Ovary (tissue), 9 donors: ENCODE data around the gene DMXL1. TPM values are rescaled to one million over a fixed set of nuclear protein-coding genes. Genes with fewer than 3 reads are reported as not detected.
"Not testable (repeated sequence)": the region's sequence is repeated elsewhere in the genome, so short reads cannot be mapped to it uniquely, and the experiment has no call there.

Experiments
- DNase-seq, 5 donors: peaks; one replicate each; pipeline ENCODE4 v3.0.0-alpha.2; 2019 to 2020
- H3K27ac ChIP-seq, 2 donors: fragments of 200-600 bp; one replicate each; pipeline versions ENCODE4 v1.5.1 to v1.8.0; 2019 to 2022
- H3K27me3 ChIP-seq: fragments of 200-600 bp; one replicate; pipeline ENCODE4 v1.8.0; 2022
- H3K36me3 ChIP-seq: fragments of 200-600 bp; sonication (generic); one replicate; pipeline ENCODE4 v1.5.1; 2019
- H3K4me1 ChIP-seq: one replicate; pipeline ENCODE4 v1.8.1; 2013; ENCODE audit warnings: mild to moderate bottlenecking, moderate library complexity; ENCODE audit not compliant: insufficient read depth
- H3K4me3 ChIP-seq: fragments of 200-600 bp; sonication (generic); one replicate; pipeline ENCODE4 v1.5.1; 2017
- H3K9me3 ChIP-seq, 2 donors: fragments of 200-600 bp in 1 of 2; sonication (generic) in 1 of 2; one replicate each; pipeline versions ENCODE4 v1.5.1 to v1.8.1; 2013 to 2019; ENCODE audit warnings: mild to moderate bottlenecking in 1 of 2, moderate library complexity in 1 of 2
- EP300 ChIP-seq: sonication (generic); formaldehyde crosslinking; IDR thresholded peaks from one replicate; pipeline ENCODE4 v1.6.1; 2017; ENCODE audit warnings: antibody characterized with exemption
- POLR2A ChIP-seq: fragments of 450-650 bp; IDR thresholded peaks from one replicate; pipeline ENCODE4 v1.6.1; 2017; ENCODE audit warnings: antibody characterized with exemption, mild to moderate bottlenecking, moderate library complexity
- WGBS, 3 donors: extraction: QIAGEN DNeasy Blood & Tissue Kit in 1 of 3; methylation state at CpG; one replicate each; pipeline versions ENCODE4 v1.1.5 to v1.1.7; 2013 to 2017; 5-methylcytosine and 5-hydroxymethylcytosine counted together
- intact Hi-C, 4 donors: fragments of 100-400 bp; cut with DNase I; formaldehyde crosslinking; loops; one replicate each; pipeline versions ENCODE4 v1.11.0 to v1.15.1; 2022 to 2023
- polyA plus RNA-seq, 2 donors: library from polyadenylated mRNA; stranded (reverse); fragments of 200-250 nt in 1 of 2; fragments of 350-450 nt in 1 of 2; fragmentation: Illumina TruSeq in 1 of 2; extraction: RNeasy Lipid Tissue Mini Kit (QIAGEN cat#74804) in 1 of 2; gene quantifications; one replicate each; pipeline ENCODE4 v1.2.3, GENCODE V29; 2013 to 2014
- total RNA-seq, 7 donors: library from RNA; depleted of rRNA in 2 of 7; stranded (reverse); fragments of >200 nt in 2 of 7; fragmentation: NEBNext Ultra II Directional in 3 of 7; extraction: Animal tissue kit (Norgen Biotek cat#: 25700) in 3 of 7; gene quantifications; one replicate each; pipeline versions ENCODE4 v1.1.0 to v1.2.4, GENCODE V29; 2016 to 2023
- TF ChIP-seq, protein P1 (sequence below), 3 donors: fragments of 450-650 bp in 2 of 3; fragments of 200-600 bp in 1 of 3; IDR thresholded peaks; one replicate each; pipeline versions ENCODE4 v1.5.1 to v1.8.0; 2016 to 2022; ENCODE audit warnings: antibody characterized with exemption in 3 of 3, mild to moderate bottlenecking in 1 of 3
- donor health status: DM: no; HTN: no; CAD: no; lungs with moderate emphysema.
- donor health status: DM: no; HTN: no; CAD: no.
- donor health status: Bipolar disorder and iron deficiency.
- donor health status: DM: yes; HTN: yes; CAD: no.
- donor health status: DM: no; HTN: no; CAD: no.
- donor health status: DM: yes; HTN: yes; CAD: no.

DMXL1 gene
- total and polyA plus RNA-seq, 9 donors = 11.9 to 50.1 (median 39.1) TPM

DNA sequence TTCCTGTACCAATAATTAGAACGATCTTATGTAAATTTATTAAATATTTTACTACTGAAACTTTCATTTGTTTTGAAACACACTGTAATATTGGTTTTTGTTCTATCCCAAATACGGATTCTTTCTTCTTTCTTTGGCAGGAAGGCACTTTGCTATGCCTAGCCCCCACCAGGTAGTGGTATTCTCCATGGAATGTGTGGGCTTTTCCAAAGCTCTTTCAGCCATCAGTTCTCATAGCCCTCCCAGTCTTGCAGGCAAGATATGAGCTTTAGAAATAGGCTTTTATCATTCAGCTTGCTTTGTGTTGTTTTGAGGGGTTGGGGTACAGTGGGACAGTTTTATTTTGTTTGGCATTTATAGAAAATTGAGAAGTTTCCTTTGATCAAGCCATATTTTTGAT is 107.5 kb downstream of the DMXL1 start:
- TF ChIP-seq POLR2A (no peak), EP300 (no peak)
- TF ChIP-seq, protein P1, sequence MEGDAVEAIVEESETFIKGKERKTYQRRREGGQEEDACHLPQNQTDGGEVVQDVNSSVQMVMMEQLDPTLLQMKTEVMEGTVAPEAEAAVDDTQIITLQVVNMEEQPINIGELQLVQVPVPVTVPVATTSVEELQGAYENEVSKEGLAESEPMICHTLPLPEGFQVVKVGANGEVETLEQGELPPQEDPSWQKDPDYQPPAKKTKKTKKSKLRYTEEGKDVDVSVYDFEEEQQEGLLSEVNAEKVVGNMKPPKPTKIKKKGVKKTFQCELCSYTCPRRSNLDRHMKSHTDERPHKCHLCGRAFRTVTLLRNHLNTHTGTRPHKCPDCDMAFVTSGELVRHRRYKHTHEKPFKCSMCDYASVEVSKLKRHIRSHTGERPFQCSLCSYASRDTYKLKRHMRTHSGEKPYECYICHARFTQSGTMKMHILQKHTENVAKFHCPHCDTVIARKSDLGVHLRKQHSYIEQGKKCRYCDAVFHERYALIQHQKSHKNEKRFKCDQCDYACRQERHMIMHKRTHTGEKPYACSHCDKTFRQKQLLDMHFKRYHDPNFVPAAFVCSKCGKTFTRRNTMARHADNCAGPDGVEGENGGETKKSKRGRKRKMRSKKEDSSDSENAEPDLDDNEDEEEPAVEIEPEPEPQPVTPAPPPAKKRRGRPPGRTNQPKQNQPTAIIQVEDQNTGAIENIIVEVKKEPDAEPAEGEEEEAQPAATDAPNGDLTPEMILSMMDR (IDR thresholded peaks at IDR 0.05) = no peak
- Histone ChIP-seq H3K36me3 (no peaks in the 10 kb centered on the region), H3K4me3 (no peak overlapping the region), H3K4me1 (no peaks in the 10 kb centered on the region), H3K9me3 (no peaks in the 10 kb centered on the region), H3K27ac (no peak overlapping the region), H3K27me3 (no peaks in the 10 kb centered on the region)
- intact Hi-C loops = no loop called here
- 37 to 68% (median 39%) methylated on average over 2 of the region's 2 CpGs for WGBS, 3 donors
- DNase-seq = no peak

DNA sequence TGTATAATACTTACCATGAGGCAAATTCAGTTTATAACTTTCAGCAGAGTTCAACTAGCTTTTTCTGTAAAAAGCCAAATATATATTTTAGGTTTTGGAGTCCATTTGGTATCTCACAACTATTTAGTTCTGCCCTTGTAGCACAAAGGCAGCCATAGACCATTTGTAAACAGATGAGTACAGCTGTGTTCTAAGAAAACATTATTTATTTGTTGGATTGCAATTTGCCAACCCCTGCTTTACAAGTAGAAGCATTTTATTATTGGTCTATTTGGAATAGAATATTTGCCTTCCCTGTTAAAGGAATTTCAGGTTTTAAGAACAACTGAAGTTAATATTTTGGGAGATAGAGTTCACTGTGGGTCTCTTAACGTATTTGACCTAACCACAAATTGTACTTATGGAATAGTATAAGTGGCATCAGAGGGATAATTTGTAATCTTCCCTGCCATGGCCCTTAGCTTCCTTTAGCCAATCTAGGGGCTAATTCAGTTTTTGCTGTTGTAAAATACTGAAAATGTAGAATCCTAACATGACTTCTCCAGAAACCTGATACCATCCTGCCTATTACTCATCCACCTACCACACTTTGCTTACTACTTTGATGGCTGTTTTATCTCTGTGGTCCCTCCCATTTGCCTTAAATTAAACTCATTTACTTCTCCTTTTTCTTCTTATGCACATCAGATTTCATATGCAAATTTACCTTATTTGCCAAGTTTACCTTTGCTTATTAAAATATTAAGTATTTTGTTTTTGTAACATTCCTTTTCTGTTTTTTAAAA is 109.2 kb downstream of the DMXL1 start:
- no peak for DNase-seq
- no peaks in the 10 kb centered on the region for H3K9me3 ChIP-seq
- 65 to 95% (median 93%) methylated on average over 1 of the region's 1 CpG for WGBS, 3 donors
- TF ChIP-seq EP300 (no peak), POLR2A (no peak)
- TF ChIP-seq, protein P1 (IDR thresholded peaks at IDR 0.05) = no peak
- intact Hi-C loops = no loop called here
- no peaks in the 10 kb centered on the region for H3K27me3 ChIP-seq
- no peak overlapping the region for H3K27ac ChIP-seq
- no peaks in the 10 kb centered on the region for H3K4me1 ChIP-seq
- no peak overlapping the region for H3K4me3 ChIP-seq
- no peaks in the 10 kb centered on the region for H3K36me3 ChIP-seq

DNA sequence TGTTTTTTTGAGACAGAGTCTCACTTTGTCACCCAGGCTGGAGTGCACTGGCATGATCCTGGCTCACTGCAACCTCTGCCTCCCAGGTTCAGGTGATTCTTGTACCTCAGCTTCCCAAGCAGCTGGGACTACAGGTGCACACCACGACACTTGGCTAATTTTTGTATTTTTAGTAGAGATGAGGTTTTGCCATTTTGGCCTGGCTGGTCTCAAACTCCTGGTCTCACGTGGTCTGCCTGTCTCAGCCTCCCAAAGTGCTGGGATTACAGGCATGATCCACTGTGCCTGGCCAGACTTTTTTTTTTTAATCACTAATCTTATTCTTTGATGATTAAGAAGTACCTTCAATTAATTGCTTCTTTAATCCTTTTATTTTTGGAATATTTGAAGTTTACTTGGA is 114.6 kb downstream of the DMXL1 start:
- 30 to 38% (median 37%) methylated on average over 2 of the region's 2 CpGs for WGBS, 3 donors
- H3K4me1 ChIP-seq, H3K9me3 ChIP-seq, intact Hi-C loops, DNase-seq, H3K36me3 ChIP-seq, H3K4me3 ChIP-seq, H3K27me3 ChIP-seq, H3K27ac ChIP-seq: not testable (repeated sequence)

DNA sequence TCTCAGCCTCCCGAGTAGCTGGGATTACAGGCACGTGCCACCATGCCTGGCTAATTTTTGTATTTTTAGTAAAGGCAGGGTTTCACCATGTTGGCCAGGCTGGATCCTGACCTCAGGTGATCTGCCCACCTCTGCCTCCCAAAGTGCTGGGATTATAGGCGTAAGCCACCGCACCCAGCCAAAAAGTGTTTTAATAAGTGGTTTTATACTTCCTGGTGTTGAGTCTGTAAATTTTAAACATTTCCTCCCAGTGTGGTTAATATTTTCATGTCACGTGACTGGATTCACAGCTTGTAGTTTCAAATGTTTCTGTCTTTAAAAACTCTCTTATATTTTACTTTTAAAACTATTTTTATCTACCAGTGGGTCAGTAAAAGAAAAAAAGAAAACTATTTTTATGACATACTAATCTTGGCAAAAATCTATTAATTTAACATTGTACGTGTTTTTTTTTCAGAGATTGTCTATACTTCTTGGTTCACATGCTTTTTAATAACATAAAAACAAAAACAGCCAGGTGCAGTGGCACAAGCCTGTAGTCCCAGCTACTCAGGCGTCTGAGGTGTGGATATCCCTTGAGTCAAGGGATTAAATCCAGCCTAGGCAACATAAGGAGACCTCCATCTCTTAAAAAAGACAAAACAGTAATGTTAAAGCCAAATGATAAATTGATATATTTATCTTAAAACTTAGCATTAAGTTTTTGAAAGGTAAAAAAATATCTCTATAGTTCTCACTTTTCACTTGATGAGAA is 117.1 kb downstream of the DMXL1 start:
- DNase-seq = no peak
- TF ChIP-seq POLR2A (no peak), EP300 (no peak)
- TF ChIP-seq, protein P1 (IDR thresholded peaks at IDR 0.05) = no peak
- Histone ChIP-seq H3K4me3 (no peak overlapping the region), H3K27ac (no peak overlapping the region), H3K4me1 (no peaks in the 10 kb centered on the region), H3K36me3 (no peaks in the 10 kb centered on the region), H3K27me3 (no peaks in the 10 kb centered on the region), H3K9me3 (no peaks in the 10 kb centered on the region)
- intact Hi-C loops = no loop called here
- WGBS, 3 donors = 89 to 91% (median 91%) methylated on average over 7 of the region's 7 CpGs
